Progenitor cell of endocrine pancreas (in vitro differentiated cells): ENCODE results near the gene SKI. TPM values are rescaled to one million over a fixed set of nuclear protein-coding genes. Genes with fewer than 3 reads are reported as not detected.

Experiments used
- DNase-seq: peaks from one replicate; pipeline ENCODE4 v3.0.0; 2021; ENCODE audit warnings: low spot score; ENCODE audit not compliant: unreplicated experiment
- H3K27ac Mint-ChIP-seq: 2 replicates; pipeline ENCODE4 v1.8.0; 2021; ENCODE audit warnings: mild to moderate bottlenecking, moderate library complexity, mixed read lengths
- H3K27me3 Mint-ChIP-seq: 2 replicates; pipeline ENCODE4 v1.8.0; 2021; ENCODE audit warnings: mixed read lengths
- H3K36me3 Mint-ChIP-seq: 2 replicates; pipeline ENCODE4 v1.8.0; 2022; ENCODE audit warnings: mixed read lengths; ENCODE audit not compliant: insufficient read depth
- H3K4me1 Mint-ChIP-seq: 2 replicates; pipeline ENCODE4 v1.8.0; 2021; ENCODE audit warnings: low read depth, mixed read lengths
- H3K4me3 Mint-ChIP-seq: 2 replicates; pipeline ENCODE4 v1.8.0; 2021; ENCODE audit warnings: low read depth, mild to moderate bottlenecking, moderate library complexity, mixed read lengths
- H3K9me3 Mint-ChIP-seq: 2 replicates; pipeline ENCODE4 v1.8.0; 2021; ENCODE audit warnings: low read depth, mixed read lengths
- CTCF ChIP-seq: fragments of 200-600 bp; sonication (generic); IDR thresholded peaks from one replicate; pipeline ENCODE4 v1.5.0; 2021; ENCODE audit warnings: antibody characterized with exemption, mild to moderate bottlenecking; ENCODE audit not compliant: unreplicated experiment
- total RNA-seq: library from RNA; stranded (reverse); gene quantifications from 2 replicates; pipeline ENCODE4 v1.2.1, GENCODE V29; 2021

Gene SKI
- total RNA-seq, 1 donor from 2014 or later, result 56.2 TPM

DNA sequence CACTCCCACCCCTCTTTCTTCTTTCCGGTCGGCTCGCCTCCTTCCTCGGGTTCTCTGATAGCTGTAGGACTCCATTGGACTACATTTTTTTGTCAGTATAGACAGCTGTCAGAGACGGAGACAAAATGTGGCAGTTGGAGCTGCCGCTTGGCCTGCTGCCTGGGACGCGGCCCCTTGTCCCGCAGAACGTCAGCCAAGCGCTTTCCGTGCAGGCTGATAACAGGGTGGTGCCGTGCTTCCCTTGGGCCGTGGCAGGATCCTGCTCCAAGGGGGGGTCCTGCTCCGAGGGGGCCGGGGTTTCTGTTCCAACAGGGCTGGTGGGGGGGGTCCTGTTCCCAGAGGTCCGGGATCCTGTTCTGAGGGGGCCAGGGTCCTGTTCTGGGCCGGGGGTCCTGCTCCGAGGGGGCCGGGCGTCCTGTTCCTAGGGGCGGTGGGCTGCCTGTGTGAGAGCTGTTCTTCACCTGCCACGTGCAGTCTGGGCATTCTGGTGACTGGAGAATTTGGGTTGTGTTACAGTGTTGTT, 4.9 kb downstream of the SKI start:
- no peaks in the 10 kb centered on the region for H3K36me3 Mint-ChIP-seq
- no peaks in the 10 kb centered on the region for H3K27me3 Mint-ChIP-seq
- H3K4me1 Mint-ChIP-seq, result peaks cover 40% of the 10 kb centered on the region

DNA sequence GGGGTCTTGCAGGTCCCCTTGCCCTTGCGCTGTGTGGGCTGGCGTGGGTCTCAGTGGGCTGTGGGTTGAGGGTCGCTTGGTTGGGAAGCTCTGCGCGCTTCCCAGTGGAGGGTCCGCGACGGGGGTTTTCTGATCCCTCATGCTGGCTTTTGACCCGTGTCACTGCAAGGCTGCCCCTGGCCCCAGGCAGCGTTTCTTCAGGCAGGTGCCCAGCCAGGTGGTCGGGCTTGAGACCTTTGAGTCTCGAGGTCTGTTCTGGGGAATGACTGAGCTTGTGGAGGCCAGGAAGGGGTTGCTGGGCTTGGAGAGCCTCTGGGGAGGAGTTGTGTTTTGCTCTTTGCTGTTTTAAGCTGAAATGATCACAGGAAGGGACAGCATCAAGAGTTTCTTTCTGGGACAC, 5.3 kb downstream of the SKI start:
- Mint-ChIP-seq H3K27me3 (no peaks in the 10 kb centered on the region), H3K9me3 (no peaks in the 10 kb centered on the region), H3K4me1 (peaks cover 40% of the 10 kb centered on the region), H3K36me3 (no peaks in the 10 kb centered on the region), H3K4me3 (no peak overlapping the region), H3K27ac (no peak overlapping the region)
- DNase-seq, result no peak
- no peak for TF ChIP-seq CTCF

More for the DNA sequence above, 4.9 kb downstream of the SKI start:
- Mint-ChIP-seq H3K4me3 (peak overlapping the region; percentile 94), H3K27ac (peak overlapping the region; percentile 70), H3K9me3 (no peaks in the 10 kb centered on the region)
- no peak for DNase-seq
- no peak for TF ChIP-seq CTCF

- peak overlapping the region; percentile 29 for H3K27ac Mint-ChIP-seq
- H3K4me3 Mint-ChIP-seq, result no peak overlapping the region
- DNase-seq, result no peak
- peaks cover 39% of the 10 kb centered on the region for H3K4me1 Mint-ChIP-seq
- TF ChIP-seq CTCF, result no peak
- no peaks in the 10 kb centered on the region for H3K9me3 Mint-ChIP-seq
- no peaks in the 10 kb centered on the region for H3K27me3 Mint-ChIP-seq
- no peaks in the 10 kb centered on the region for H3K36me3 Mint-ChIP-seq
These were observed 6.1 kb downstream of the SKI start for GRCh38 chr1:2233997-2234761.

GRCh38 chr1:2234762-2235113, 6.6 kb downstream of the SKI start:
- Mint-ChIP-seq H3K4me1 (peaks cover 39% of the 10 kb centered on the region), H3K27ac (no peak overlapping the region), H3K9me3 (no peaks in the 10 kb centered on the region), H3K36me3 (no peaks in the 10 kb centered on the region), H3K4me3 (no peak overlapping the region), H3K27me3 (no peaks in the 10 kb centered on the region)
- no peak for TF ChIP-seq CTCF
- DNase-seq, result no peak

GRCh38 chr1:2235300-2235998, 7.3 kb downstream of the SKI start:
- no peaks in the 10 kb centered on the region for H3K36me3 Mint-ChIP-seq
- H3K4me3 Mint-ChIP-seq, result no peak overlapping the region
- no peaks in the 10 kb centered on the region for H3K9me3 Mint-ChIP-seq
- DNase-seq, result no peak
- TF ChIP-seq CTCF, result no peak
- H3K27me3 Mint-ChIP-seq, result no peaks in the 10 kb centered on the region
- H3K4me1 Mint-ChIP-seq, result peaks cover 40% of the 10 kb centered on the region
- peak overlapping the region; percentile 37 for H3K27ac Mint-ChIP-seq
